ENCODE data around the gene SRCAP.
A peak's percentile ranks its signal among the peaks of the same experiment; 100 is the strongest.

The SRCAP gene

DNA sequence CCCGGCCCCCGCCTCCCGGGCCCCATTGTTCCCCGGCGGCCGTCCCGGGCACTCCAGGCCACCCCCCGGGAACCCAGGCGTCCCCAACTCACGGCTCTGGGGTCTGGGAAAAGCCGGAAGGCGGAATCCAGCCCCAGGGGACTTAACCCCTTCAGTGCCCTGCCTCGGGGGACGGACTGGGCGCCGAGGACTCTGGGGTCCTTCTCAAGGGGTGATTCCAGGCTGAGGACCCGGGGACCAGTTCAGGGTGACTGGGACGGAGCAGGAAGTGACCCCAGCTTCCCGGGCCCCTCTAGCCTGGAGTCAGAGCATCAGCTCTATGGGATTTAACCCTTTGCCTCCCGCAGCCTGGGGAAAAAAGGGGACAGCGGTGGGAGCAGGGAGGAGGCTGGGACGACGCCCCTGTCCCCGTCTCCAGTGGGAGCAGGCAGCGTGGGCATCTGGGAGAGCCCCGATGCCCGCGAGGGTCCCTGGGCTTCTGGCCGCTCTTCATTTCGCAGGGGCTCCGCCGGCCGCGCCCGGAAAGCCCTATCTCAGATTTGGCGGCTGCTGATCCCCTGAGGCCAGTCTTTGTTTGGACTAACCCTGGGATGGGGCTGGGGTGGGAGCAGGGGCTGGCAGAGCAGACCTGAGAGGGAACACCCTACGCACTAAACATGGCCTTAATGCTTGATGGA is 88.1 kb downstream of the SRCAP start, which contains the start of gene ZNF629 (continued):
- TF ChIP-seq, protein P1, sequence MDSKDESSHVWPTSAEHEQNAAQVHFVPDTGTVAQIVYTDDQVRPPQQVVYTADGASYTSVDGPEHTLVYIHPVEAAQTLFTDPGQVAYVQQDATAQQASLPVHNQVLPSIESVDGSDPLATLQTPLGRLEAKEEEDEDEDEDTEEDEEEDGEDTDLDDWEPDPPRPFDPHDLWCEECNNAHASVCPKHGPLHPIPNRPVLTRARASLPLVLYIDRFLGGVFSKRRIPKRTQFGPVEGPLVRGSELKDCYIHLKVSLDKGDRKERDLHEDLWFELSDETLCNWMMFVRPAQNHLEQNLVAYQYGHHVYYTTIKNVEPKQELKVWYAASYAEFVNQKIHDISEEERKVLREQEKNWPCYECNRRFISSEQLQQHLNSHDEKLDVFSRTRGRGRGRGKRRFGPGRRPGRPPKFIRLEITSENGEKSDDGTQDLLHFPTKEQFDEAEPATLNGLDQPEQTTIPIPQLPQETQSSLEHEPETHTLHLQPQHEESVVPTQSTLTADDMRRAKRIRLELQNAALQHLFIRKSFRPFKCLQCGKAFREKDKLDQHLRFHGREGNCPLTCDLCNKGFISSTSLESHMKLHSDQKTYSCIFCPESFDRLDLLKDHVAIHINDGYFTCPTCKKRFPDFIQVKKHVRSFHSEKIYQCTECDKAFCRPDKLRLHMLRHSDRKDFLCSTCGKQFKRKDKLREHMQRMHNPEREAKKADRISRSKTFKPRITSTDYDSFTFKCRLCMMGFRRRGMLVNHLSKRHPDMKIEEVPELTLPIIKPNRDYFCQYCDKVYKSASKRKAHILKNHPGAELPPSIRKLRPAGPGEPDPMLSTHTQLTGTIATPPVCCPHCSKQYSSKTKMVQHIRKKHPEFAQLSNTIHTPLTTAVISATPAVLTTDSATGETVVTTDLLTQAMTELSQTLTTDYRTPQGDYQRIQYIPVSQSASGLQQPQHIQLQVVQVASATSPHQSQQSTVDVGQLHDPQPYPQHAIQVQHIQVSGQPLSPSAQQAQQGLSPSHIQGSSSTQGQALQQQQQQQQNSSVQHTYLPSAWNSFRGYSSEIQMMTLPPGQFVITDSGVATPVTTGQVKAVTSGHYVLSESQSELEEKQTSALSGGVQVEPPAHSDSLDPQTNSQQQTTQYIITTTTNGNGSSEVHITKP (tag by site-specific recombination; IDR thresholded peaks at IDR 0.05), result peak; percentile 99
- TF ChIP-seq SP3 (tag by site-specific recombination; IDR thresholded peaks at IDR 0.05) (peak; percentile 52), ZNF561 (tag by site-specific recombination; IDR thresholded peaks at IDR 0.05; ENCODE audit: borderline replicate concordance) (peak; percentile 83), ZNF19 (tag by site-specific recombination; IDR thresholded peaks at IDR 0.05; ENCODE audit: low read depth) (no peak), WT1 (tag by site-specific recombination; IDR thresholded peaks at IDR 0.05) (peak; percentile 46; the same call in 1 of the 2 replicates), KLF7 (tag by site-specific recombination; IDR thresholded peaks at IDR 0.05; ENCODE audit: borderline replicate concordance) (peak; percentile 88), ZNF112 (tag by site-specific recombination; IDR thresholded peaks at IDR 0.05) (no peak), ZNF623 (tag by site-specific recombination; IDR thresholded peaks at IDR 0.05) (0 out of 2 replicates have a peak, but pooled peaks have one; percentile 18), ZBTB48 (tag by site-specific recombination; IDR thresholded peaks at IDR 0.05) (peak; percentile 98), EGR2 (tag by site-specific recombination; IDR thresholded peaks at IDR 0.05; ENCODE audit: low read depth) (peak; percentile 45), ZNF843 (tag by site-specific recombination; IDR thresholded peaks at IDR 0.05) (peak; percentile 71), ZNF24 (tag by site-specific recombination; IDR thresholded peaks at IDR 0.05) (peak; percentile 80), ZNF341 (tag by site-specific recombination; IDR thresholded peaks at IDR 0.05; ENCODE audit: low read depth) (peak; percentile 77), KLF8 (tag by site-specific recombination; IDR thresholded peaks at IDR 0.05) (peak; percentile 90), ZNF76 (tag by site-specific recombination; IDR thresholded peaks at IDR 0.05; ENCODE audit: borderline replicate concordance, low read depth) (peak; percentile 88), ZNF654 (tag by site-specific recombination; IDR thresholded peaks at IDR 0.05; ENCODE audit: low read depth) (no peak), ZBTB8A (tag by site-specific recombination; IDR thresholded peaks at IDR 0.05) (peak; percentile 91), ZNF394 (tag by site-specific recombination; IDR thresholded peaks at IDR 0.05; ENCODE audit: borderline replicate concordance) (peak; percentile 76; the same call in 1 of the 2 replicates), ZXDB (tag by site-specific recombination; IDR thresholded peaks at IDR 0.05) (peak; percentile 99), ZNF610 (tag by site-specific recombination; IDR thresholded peaks at IDR 0.05; ENCODE audit: borderline replicate concordance) (peak; percentile 80), ZBTB21 (tag by site-specific recombination; IDR thresholded peaks at IDR 0.05) (peak; percentile 64; the same call in 1 of the 2 replicates), YY2 (tag by site-specific recombination; IDR thresholded peaks at IDR 0.05) (0 out of 2 replicates have a peak, but pooled peaks have one; percentile 16), GLIS1 (tag by site-specific recombination; IDR thresholded peaks at IDR 0.05) (peak; percentile 11)
- TF ChIP-seq, protein P2, sequence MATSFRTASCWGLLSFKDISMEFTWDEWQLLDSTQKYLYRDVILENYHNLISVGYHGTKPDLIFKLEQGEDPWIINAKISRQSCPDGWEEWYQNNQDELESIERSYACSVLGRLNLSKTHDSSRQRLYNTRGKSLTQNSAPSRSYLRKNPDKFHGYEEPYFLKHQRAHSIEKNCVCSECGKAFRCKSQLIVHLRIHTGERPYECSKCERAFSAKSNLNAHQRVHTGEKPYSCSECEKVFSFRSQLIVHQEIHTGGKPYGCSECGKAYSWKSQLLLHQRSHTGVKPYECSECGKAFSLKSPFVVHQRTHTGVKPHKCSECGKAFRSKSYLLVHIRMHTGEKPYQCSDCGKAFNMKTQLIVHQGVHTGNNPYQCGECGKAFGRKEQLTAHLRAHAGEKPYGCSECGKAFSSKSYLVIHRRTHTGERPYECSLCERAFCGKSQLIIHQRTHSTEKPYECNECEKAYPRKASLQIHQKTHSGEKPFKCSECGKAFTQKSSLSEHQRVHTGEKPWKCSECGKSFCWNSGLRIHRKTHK (tag by site-specific recombination; IDR thresholded peaks at IDR 0.05), result no peak
- TF ChIP-seq, protein P3, sequence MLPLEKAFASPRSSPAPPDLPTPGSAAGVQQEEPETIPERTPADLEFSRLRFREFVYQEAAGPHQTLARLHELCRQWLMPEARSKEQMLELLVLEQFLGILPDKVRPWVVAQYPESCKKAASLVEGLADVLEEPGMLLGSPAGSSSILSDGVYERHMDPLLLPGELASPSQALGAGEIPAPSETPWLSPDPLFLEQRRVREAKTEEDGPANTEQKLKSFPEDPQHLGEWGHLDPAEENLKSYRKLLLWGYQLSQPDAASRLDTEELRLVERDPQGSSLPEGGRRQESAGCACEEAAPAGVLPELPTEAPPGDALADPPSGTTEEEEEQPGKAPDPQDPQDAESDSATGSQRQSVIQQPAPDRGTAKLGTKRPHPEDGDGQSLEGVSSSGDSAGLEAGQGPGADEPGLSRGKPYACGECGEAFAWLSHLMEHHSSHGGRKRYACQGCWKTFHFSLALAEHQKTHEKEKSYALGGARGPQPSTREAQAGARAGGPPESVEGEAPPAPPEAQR (tag by site-specific recombination; IDR thresholded peaks at IDR 0.05), result peak; percentile 64; the same call in 1 of the 2 replicates
- TF ChIP-seq, protein P4, sequence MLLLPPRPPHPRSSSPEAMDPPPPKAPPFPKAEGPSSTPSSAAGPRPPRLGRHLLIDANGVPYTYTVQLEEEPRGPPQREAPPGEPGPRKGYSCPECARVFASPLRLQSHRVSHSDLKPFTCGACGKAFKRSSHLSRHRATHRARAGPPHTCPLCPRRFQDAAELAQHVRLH (tag by site-specific recombination; IDR thresholded peaks at IDR 0.05), result peak; percentile 38
- TF ChIP-seq, protein P5, sequence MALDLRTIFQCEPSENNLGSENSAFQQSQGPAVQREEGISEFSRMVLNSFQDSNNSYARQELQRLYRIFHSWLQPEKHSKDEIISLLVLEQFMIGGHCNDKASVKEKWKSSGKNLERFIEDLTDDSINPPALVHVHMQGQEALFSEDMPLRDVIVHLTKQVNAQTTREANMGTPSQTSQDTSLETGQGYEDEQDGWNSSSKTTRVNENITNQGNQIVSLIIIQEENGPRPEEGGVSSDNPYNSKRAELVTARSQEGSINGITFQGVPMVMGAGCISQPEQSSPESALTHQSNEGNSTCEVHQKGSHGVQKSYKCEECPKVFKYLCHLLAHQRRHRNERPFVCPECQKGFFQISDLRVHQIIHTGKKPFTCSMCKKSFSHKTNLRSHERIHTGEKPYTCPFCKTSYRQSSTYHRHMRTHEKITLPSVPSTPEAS (tag by site-specific recombination; IDR thresholded peaks at IDR 0.05), result peak; percentile 53
- TF ChIP-seq, protein P6, sequence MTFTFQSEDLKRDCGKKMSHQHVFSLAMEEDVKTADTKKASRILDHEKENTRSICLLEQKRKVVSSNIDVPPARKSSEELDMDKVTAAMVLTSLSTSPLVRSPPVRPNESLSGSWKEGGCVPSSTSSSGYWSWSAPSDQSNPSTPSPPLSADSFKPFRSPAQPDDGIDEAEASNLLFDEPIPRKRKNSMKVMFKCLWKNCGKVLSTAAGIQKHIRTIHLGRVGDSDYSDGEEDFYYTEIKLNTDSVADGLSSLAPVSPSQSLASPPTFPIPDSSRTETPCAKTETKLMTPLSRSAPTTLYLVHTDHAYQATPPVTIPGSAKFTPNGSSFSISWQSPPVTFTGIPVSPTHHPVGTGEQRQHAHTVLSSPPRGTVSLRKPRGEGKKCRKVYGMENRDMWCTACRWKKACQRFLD (tag by site-specific recombination; IDR thresholded peaks at IDR 0.05), result no peak
- TF ChIP-seq, protein P7, sequence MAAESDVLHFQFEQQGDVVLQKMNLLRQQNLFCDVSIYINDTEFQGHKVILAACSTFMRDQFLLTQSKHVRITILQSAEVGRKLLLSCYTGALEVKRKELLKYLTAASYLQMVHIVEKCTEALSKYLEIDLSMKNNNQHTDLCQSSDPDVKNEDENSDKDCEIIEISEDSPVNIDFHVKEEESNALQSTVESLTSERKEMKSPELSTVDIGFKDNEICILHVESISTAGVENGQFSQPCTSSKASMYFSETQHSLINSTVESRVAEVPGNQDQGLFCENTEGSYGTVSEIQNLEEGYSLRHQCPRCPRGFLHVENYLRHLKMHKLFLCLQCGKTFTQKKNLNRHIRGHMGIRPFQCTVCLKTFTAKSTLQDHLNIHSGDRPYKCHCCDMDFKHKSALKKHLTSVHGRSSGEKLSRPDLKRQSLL (tag by site-specific recombination; IDR thresholded peaks at IDR 0.05), result peak; percentile 47; the same call in 1 of the 2 replicates

Measured in HEK293 (cell line).